ENCODE results near the gene ELP2. TPM values are rescaled to one million over a fixed set of nuclear protein-coding genes. Genes with fewer than 3 reads are reported as not detected.
A peak's percentile ranks its signal among the peaks of the same experiment; 100 is the strongest.

ELP2 gene
- total and polyA plus RNA-seq, 9 of the 15 experiments (the other 6 are each of a cell fraction or from before 2014, with no cell fraction given): 76.8 to 192 (median 140) TPM

DNA sequence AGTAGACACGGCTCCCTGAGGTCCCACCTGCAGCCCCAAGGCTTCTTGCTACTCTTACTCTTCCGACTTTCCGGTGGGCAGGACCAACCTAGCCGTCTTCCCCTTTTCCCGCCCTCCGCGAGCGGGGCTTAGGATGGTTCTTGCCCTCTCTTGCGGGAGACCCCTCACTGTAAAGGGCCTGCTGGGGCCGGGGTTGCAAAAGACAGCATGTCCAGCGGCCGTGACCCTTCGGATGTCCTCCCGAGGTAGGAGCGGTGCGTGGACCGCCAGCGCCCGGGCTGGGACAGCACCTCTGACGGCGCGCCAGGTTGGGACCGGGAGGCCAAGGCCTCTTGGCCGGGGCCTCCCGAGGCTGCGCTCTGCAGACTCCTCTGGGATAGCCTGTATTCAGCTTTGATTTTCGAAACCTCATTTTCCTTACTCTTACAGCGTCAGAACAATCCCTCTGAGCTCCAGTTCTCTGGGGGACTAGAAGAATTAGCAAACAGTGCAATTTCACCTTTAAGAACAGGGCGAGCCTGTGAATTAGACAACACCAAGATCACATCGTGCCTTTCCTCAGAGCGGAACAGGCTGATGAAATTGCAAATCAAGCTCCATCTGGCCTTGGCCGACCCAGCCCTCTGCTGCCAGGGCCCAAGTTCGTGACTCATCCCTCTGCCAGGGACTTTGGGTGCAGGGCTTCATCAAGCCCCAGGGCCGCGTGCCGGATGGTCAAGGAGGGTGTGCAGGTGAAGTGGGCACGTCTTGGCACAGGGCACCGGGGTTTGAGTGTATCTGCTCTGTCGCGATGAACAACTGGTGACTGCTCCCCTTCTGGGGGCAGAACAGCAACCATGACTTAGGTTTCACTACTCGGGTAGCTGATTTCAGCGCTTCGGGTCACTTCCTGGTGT is 58.4 kb downstream of the ELP2 start (continued):
- TF ChIP-seq CEBPB (tag; IDR thresholded peaks at IDR 0.05) (no peak), ELF1 (tag; IDR thresholded peaks at IDR 0.05) (peak; percentile 12; the same call in 1 of the 2 replicates), CCNT2 (IDR thresholded peaks at IDR 0.05; ENCODE audit: borderline replicate concordance, extremely low read depth, insufficient read length, low read depth, low read length) (no peak), ETV1 (tag; conservative IDR thresholded peaks at IDR 0.05; ENCODE audit: low read depth) (no peak; the same call in 1 of the 2 replicates), HOMEZ (CRISPR knock-in tag; IDR thresholded peaks at IDR 0.05) (no peak), E2F8 (IDR thresholded peaks at IDR 0.05; ENCODE audit: low read depth, partially characterized antibody) (no peak), L3MBTL2 (IDR thresholded peaks at IDR 0.05) (peak; percentile 57), GATAD2A (IDR thresholded peaks at IDR 0.05) (no peak), PRPF4 (IDR thresholded peaks at IDR 0.05; ENCODE audit: insufficient read depth, low read depth, low read length, poor library complexity, severe bottlenecking) (no peak), USF2 (CRISPR knock-in tag; IDR thresholded peaks at IDR 0.05) (no peak), PHF21A (IDR thresholded peaks at IDR 0.05; ENCODE audit: borderline replicate concordance, low read depth) (no peak), ZNF583 (CRISPR knock-in tag; IDR thresholded peaks at IDR 0.05) (no peak), HDAC2 (IDR thresholded peaks at IDR 0.05) (no peak)
- TF ChIP-seq, protein P1, sequence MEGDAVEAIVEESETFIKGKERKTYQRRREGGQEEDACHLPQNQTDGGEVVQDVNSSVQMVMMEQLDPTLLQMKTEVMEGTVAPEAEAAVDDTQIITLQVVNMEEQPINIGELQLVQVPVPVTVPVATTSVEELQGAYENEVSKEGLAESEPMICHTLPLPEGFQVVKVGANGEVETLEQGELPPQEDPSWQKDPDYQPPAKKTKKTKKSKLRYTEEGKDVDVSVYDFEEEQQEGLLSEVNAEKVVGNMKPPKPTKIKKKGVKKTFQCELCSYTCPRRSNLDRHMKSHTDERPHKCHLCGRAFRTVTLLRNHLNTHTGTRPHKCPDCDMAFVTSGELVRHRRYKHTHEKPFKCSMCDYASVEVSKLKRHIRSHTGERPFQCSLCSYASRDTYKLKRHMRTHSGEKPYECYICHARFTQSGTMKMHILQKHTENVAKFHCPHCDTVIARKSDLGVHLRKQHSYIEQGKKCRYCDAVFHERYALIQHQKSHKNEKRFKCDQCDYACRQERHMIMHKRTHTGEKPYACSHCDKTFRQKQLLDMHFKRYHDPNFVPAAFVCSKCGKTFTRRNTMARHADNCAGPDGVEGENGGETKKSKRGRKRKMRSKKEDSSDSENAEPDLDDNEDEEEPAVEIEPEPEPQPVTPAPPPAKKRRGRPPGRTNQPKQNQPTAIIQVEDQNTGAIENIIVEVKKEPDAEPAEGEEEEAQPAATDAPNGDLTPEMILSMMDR (IDR thresholded peaks at IDR 0.05 in 2 of 3, conservative IDR thresholded peaks at IDR 0.05 in 1 of 3; ENCODE audit: insufficient read depth in 2 of 3, low read depth in 1 of 3, low read length in 3 of 3): no peak
- TF ChIP-seq, protein P2, sequence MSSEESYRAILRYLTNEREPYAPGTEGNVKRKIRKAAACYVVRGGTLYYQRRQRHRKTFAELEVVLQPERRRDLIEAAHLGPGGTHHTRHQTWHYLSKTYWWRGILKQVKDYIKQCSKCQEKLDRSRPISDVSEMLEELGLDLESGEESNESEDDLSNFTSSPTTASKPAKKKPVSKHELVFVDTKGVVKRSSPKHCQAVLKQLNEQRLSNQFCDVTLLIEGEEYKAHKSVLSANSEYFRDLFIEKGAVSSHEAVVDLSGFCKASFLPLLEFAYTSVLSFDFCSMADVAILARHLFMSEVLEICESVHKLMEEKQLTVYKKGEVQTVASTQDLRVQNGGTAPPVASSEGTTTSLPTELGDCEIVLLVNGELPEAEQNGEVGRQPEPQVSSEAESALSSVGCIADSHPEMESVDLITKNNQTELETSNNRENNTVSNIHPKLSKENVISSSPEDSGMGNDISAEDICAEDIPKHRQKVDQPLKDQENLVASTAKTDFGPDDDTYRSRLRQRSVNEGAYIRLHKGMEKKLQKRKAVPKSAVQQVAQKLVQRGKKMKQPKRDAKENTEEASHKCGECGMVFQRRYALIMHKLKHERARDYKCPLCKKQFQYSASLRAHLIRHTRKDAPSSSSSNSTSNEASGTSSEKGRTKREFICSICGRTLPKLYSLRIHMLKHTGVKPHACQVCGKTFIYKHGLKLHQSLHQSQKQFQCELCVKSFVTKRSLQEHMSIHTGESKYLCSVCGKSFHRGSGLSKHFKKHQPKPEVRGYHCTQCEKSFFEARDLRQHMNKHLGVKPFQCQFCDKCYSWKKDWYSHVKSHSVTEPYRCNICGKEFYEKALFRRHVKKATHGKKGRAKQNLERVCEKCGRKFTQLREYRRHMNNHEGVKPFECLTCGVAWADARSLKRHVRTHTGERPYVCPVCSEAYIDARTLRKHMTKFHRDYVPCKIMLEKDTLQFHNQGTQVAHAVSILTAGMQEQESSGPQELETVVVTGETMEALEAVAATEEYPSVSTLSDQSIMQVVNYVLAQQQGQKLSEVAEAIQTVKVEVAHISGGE (CRISPR knock-in tag; IDR thresholded peaks at IDR 0.05): peak in 1 of 3 experiments; percentile 26; a peak in 1 of 6 replicates

Measured in K562 (cell line).